ENCODE measurements around the gene ANKZF1. TPM values are rescaled to one million over a fixed set of nuclear protein-coding genes. Genes with fewer than 3 reads are reported as not detected.
A peak's percentile ranks its signal among the peaks of the same experiment; 100 is the strongest.

The ANKZF1 gene
- total and polyA plus RNA-seq, 3 donors from 2014 or later = 27.9 to 56.4 (median 50.9) TPM

DNA sequence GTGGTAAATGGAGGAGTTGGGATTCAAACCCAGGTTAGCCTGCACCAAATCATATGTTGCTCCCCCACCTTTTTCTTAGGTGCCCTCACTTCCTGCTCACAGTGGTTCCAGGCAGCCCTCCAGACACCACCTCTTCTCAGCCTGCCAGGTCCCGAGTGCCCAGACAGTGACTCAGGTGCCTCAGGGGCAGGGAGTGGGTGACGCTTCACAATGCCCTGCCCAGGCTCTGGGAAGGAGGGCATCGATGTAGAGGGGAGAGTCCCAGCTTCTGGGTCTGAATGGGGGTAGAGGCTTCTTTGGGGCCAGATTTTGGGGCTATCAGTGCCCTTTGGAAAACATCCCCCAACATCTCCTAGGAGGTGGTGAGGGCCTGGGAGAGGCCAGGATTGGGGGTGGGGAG is 44.3 kb downstream of the ANKZF1 start:
- WGBS, 2 donors = 84% methylated on average over 3 of the region's 3 CpGs
- intact Hi-C loops (cut with DNase I; ENCODE audit: low total_unique reads) = no loop called here
- no peak overlapping the region for H3K4me3 ChIP-seq
- no peak for TF ChIP-seq POLR2A (IDR thresholded peaks at IDR 0.05)
- TF ChIP-seq, protein P1, sequence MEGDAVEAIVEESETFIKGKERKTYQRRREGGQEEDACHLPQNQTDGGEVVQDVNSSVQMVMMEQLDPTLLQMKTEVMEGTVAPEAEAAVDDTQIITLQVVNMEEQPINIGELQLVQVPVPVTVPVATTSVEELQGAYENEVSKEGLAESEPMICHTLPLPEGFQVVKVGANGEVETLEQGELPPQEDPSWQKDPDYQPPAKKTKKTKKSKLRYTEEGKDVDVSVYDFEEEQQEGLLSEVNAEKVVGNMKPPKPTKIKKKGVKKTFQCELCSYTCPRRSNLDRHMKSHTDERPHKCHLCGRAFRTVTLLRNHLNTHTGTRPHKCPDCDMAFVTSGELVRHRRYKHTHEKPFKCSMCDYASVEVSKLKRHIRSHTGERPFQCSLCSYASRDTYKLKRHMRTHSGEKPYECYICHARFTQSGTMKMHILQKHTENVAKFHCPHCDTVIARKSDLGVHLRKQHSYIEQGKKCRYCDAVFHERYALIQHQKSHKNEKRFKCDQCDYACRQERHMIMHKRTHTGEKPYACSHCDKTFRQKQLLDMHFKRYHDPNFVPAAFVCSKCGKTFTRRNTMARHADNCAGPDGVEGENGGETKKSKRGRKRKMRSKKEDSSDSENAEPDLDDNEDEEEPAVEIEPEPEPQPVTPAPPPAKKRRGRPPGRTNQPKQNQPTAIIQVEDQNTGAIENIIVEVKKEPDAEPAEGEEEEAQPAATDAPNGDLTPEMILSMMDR (IDR thresholded peaks at IDR 0.05) = no peak
- no peak for DNase-seq
- H3K4me1 ChIP-seq = peaks cover 21% of the 10 kb centered on the region
- H3K27ac ChIP-seq = peak overlapping the region; percentile 14 to 64
- H3K27me3 ChIP-seq = no peaks in the 10 kb centered on the region
- no peaks in the 10 kb centered on the region for H3K9me3 ChIP-seq
- no peaks in the 10 kb centered on the region for H3K36me3 ChIP-seq (ENCODE audit: low read depth, missing control alignments)

DNA sequence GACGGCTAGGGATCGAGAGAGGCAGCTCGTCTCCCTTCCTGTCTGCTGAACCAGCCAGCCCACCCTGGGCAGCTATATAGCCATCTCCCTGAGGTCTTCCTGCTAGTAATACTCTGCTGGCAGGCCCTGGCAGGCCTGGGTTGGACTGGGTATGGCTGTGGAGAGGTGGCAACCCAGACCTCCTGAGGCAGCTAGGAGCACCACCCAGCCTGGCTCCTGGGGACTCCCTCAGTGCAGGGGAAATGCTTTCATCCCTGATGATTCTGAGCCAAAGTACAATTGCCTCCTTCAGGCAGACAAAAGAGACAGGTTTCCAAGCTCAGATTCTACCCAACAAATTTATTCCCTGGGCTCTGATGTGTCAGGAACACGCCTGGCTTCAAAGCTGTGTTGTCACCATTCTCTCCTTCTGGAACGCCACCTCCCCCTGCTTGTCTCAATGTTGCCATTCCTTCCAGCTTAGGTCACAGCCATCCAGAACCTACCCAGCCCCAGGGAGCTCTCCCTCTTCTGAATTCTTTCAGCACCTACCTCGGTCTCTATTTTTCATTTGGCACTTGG is 44.8 kb downstream of the ANKZF1 start:
- TF ChIP-seq, protein P1 (IDR thresholded peaks at IDR 0.05) = no peak
- no peak for TF ChIP-seq POLR2A (IDR thresholded peaks at IDR 0.05)
- WGBS, 2 donors = 45 to 55% methylated on average over 6 of the region's 6 CpGs
- Histone ChIP-seq H3K4me3 (no peak overlapping the region), H3K27ac (peak overlapping the region; percentile 14 to 64), H3K27me3 (no peaks in the 10 kb centered on the region), H3K36me3 (ENCODE audit: low read depth, missing control alignments) (no peaks in the 10 kb centered on the region), H3K9me3 (no peaks in the 10 kb centered on the region), H3K4me1 (peaks cover 21% of the 10 kb centered on the region)
- DNase-seq = peak; percentile 80
- intact Hi-C loops (cut with DNase I; ENCODE audit: low total_unique reads) = no loop called here

DNA sequence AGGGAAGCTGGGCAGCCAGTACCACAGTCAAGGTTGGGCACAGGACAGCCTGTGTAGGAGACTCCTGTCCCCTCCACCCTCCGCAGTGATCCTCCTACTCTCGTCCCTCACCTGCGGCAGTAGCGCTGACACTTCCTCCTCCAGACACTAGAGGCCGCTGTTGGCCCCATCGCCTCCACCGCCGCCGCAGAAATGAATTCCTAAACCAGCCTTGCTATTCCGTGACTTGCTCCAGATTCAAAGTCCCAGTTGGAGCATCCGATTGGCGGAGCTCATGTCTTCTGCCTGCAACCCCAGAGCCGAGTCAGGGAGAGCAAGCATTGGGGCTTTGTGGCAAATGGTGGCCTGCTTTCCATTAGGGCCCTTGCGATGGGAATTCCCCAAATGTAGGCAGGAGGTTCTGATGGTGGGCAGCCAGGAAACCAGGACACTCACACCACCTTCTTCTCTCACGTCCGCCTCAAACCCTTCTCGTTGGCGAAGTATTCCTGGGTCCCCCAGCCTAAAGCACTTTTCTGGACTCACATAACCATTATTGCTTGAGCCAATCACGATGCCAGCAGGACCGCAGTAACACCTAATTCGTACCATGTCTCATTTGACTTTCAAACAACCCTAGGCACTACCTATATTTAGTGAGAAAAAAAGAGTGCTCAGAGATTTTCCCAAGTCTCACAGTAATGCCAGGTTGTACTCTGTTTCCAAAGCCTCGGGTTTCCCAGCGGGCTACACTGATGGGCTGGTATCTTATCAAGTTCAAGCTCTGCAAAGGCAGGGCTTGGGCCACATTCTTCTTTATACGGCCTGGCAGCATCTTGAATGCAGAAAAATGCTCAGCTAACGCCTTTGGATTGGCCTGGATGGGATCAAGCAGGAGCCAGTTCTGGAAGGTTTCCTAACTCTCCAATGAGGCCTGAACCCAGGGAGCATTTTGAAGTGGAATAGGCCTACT is 48.4 kb downstream of the ANKZF1 start:
- 20 to 25% methylated on average over 17 to 25 of the region's 25 CpGs for WGBS, 2 donors

GRCh38 chr2:219278655-219279150 is 49.1 kb downstream of the ANKZF1 start:
- Histone ChIP-seq H3K27ac (peak overlapping the region; percentile 99 to 100), H3K4me3 (peak overlapping the region; percentile 87 to 91), H3K27me3 (no peaks in the 10 kb centered on the region), H3K4me1 (peaks cover 29% of the 10 kb centered on the region), H3K36me3 (ENCODE audit: low read depth, missing control alignments) (no peaks in the 10 kb centered on the region), H3K9me3 (no peaks in the 10 kb centered on the region)
- TF ChIP-seq, protein P1 (IDR thresholded peaks at IDR 0.05) = no peak
- no peak for TF ChIP-seq POLR2A (IDR thresholded peaks at IDR 0.05)
- intact Hi-C loops (cut with DNase I; ENCODE audit: low total_unique reads) = no loop called here
- no peak for DNase-seq
- 10% methylated on average over 9 of the region's 9 CpGs for WGBS, 2 donors

More for the DNA sequence above, 48.4 kb downstream of the ANKZF1 start:
- intact Hi-C loops (cut with DNase I; ENCODE audit: low total_unique reads) = no loop called here
- Histone ChIP-seq H3K27me3 (no peaks in the 10 kb centered on the region), H3K4me1 (peaks cover 29% of the 10 kb centered on the region), H3K36me3 (ENCODE audit: low read depth, missing control alignments) (no peaks in the 10 kb centered on the region), H3K27ac (peak overlapping the region; percentile 99 to 100), H3K4me3 (peak overlapping the region in 1 of 2 donors; percentile 34), H3K9me3 (no peaks in the 10 kb centered on the region)
- peak; percentile 89 for DNase-seq
- TF ChIP-seq, protein P1 (IDR thresholded peaks at IDR 0.05) = peak; percentile 94 to 98 (median 94)
- no peak for TF ChIP-seq POLR2A (IDR thresholded peaks at IDR 0.05)
